H1 (cell line): ENCODE results near the gene CCDC195. TPM values are rescaled to one million over a fixed set of nuclear protein-coding genes. Genes with fewer than 3 reads are reported as not detected.

Experiments used
- CTCF ChIA-PET: fragments of 300-600 bp; sonication (Branson Sonifier 250); formaldehyde crosslinking; loops from one replicate; lab custom pipeline; 2021; ENCODE audit not compliant: partially characterized antibody; lab: Charles Lee
- POLR2A ChIA-PET: fragments of 300-600 bp; sonication (Branson Sonifier 250); formaldehyde crosslinking; loops from one replicate; lab custom pipeline; 2021; ENCODE audit warnings: inconsistent platforms; ENCODE audit not compliant: partially characterized antibody; lab: Charles Lee
- DNase-seq, 2 experiments: peaks; one replicate each; pipeline versions ENCODE4 v3.0.0 to v3.0.0-alpha.2; 2010 to 2022; ENCODE audit warnings: low spot score in 2 of 2, low read depth in 1 of 2, mixed read lengths in 1 of 2
- FAIRE-seq: peaks from 2 replicates; lab custom pipeline; 2011; peaks lifted over from hg19 to GRCh38; lab: Jason Lieb, UNC
- H2AFZ ChIP-seq: 2 replicates; pipeline ENCODE4 v1.8.1; 2012; ENCODE audit warnings: low read length, inconsistent platforms
- H2AK5ac ChIP-seq: 2 replicates; pipeline ENCODE4 v1.6.1; 2013; ENCODE audit warnings: low read depth, low read length
- H2BK120ac ChIP-seq: replicated peaks from 2 replicates; pipeline ENCODE3; 2013; ENCODE audit warnings: low read depth, low read length, inconsistent platforms
- H2BK12ac ChIP-seq: 2 replicates; pipeline ENCODE4 v1.6.1; 2013; ENCODE audit warnings: low read depth, low read length
- H2BK15ac ChIP-seq: 2 replicates; pipeline ENCODE4 v1.6.1; 2013; ENCODE audit warnings: low read length
- H2BK20ac ChIP-seq: 2 replicates; pipeline ENCODE4 v1.6.1; 2013; ENCODE audit warnings: low read length
- H2BK5ac ChIP-seq: 2 replicates; pipeline ENCODE4 v1.6.1; 2013; ENCODE audit warnings: low read depth, low read length
- H3K14ac ChIP-seq: 2 replicates; pipeline ENCODE4 v1.6.1; 2013; ENCODE audit warnings: inconsistent platforms; ENCODE audit not compliant: insufficient read length
- H3K18ac ChIP-seq: 2 replicates; pipeline ENCODE4 v1.6.1; 2013; ENCODE audit warnings: low read length; ENCODE audit errors: extremely low read depth
- H3K23ac ChIP-seq: 2 replicates; pipeline ENCODE4 v1.6.1; 2013; ENCODE audit warnings: inconsistent platforms; ENCODE audit not compliant: insufficient read length
- H3K23me2 ChIP-seq: 2 replicates; pipeline ENCODE4 v1.6.1; 2013; ENCODE audit warnings: low read depth, low read length
- H3K27ac ChIP-seq: 2 replicates; pipeline ENCODE4 v1.6.1; 2011; ENCODE audit warnings: low read depth, low read length, inconsistent platforms
- H3K27me3 ChIP-seq, 4 experiments: replicated peaks in 1 of 4; 1 replicate in 1 of 4; 2 replicates in 3 of 4; pipeline versions ENCODE4 v1.6.1 to v1.8.1; 2011 to 2013; ENCODE audit warnings: low read length in 3 of 4, mild to moderate bottlenecking in 3 of 4, inconsistent platforms in 2 of 4, mixed read lengths in 2 of 4, moderate library complexity in 1 of 4; ENCODE audit not compliant: control insufficient read depth in 3 of 4, insufficient read depth in 3 of 4; ENCODE audit errors: extremely low read depth in 1 of 4
- H3K36me3 ChIP-seq, 4 experiments: 2 replicates each; pipeline versions ENCODE4 v1.6.1 to v1.8.1; 2011 to 2013; ENCODE audit warnings: mild to moderate bottlenecking in 4 of 4, low read length in 3 of 4, moderate library complexity in 2 of 4, control low read depth in 1 of 4, inconsistent platforms in 1 of 4; ENCODE audit not compliant: insufficient read depth in 4 of 4, control insufficient read depth in 2 of 4
- H3K4ac ChIP-seq: replicated peaks from 2 replicates; pipeline ENCODE3; 2013; ENCODE audit warnings: low read length, low read depth, mixed read lengths, inconsistent platforms; ENCODE audit not compliant: insufficient read length
- H3K4me1 ChIP-seq, 4 experiments: replicated peaks in 1 of 4; 1 replicate in 1 of 4; 2 replicates in 3 of 4; pipeline versions ENCODE4 v1.6.1 to v1.8.1; 2011 to 2013; ENCODE audit warnings: low read length in 3 of 4, inconsistent platforms in 2 of 4, mixed read lengths in 1 of 4; ENCODE audit not compliant: insufficient read depth in 4 of 4, control insufficient read depth in 3 of 4
- H3K4me2 ChIP-seq, 2 experiments: 2 replicates each; pipeline versions ENCODE4 v1.6.1 to v1.8.1; 2011 to 2013; ENCODE audit warnings: low read depth in 2 of 2, low read length in 2 of 2, control low read depth in 1 of 2, inconsistent platforms in 1 of 2, mild to moderate bottlenecking in 1 of 2; ENCODE audit not compliant: insufficient read depth in 1 of 2
- H3K4me3 ChIP-seq, 4 experiments: fragments of 200-600, 300-600 bp in 1 of 4; sonication (generic), shearing (Covaris generic), sonication (Bioruptor Twin) in 1 of 4; 2 replicates each; pipeline versions ENCODE4 v1.5.1 to v1.8.1; 2011 to 2016; ENCODE audit warnings: low read length in 4 of 4, low read depth in 3 of 4, control low read depth in 2 of 4, inconsistent platforms in 2 of 4, mild to moderate bottlenecking in 2 of 4, mixed read lengths in 1 of 4, moderate library complexity in 1 of 4; ENCODE audit not compliant: insufficient read depth in 2 of 4; ENCODE audit errors: extremely low read depth in 1 of 4
- H3K56ac ChIP-seq: replicated peaks from 2 replicates; pipeline ENCODE3; 2013; ENCODE audit warnings: low read depth, mild to moderate bottlenecking, mixed read lengths, low read length, inconsistent platforms; ENCODE audit not compliant: insufficient read length
- H3K79me1 ChIP-seq: 2 replicates; pipeline ENCODE4 v1.6.1; 2013; ENCODE audit warnings: low read depth, low read length, control low read depth
- H3K79me2 ChIP-seq, 2 experiments: 2 replicates each; pipeline versions ENCODE4 v1.6.1 to v1.8.1; 2012 to 2013; ENCODE audit warnings: low read length in 2 of 2, mild to moderate bottlenecking in 2 of 2, inconsistent platforms in 1 of 2; ENCODE audit not compliant: insufficient read depth in 2 of 2, control insufficient read depth in 1 of 2
- H3K9ac ChIP-seq, 4 experiments: replicated peaks in 1 of 4; 1 replicate in 1 of 4; 2 replicates in 3 of 4; pipeline versions ENCODE4 v1.6.1 to v1.8.1; 2011 to 2013; ENCODE audit warnings: low read depth in 3 of 4, low read length in 3 of 4, control low read depth in 2 of 4, mild to moderate bottlenecking in 2 of 4, moderate library complexity in 2 of 4, inconsistent platforms in 1 of 4; ENCODE audit errors: extremely low read depth in 1 of 4
- H3K9me3 ChIP-seq, 2 experiments: 2 replicates each; pipeline versions ENCODE4 v1.6.1 to v1.8.1; 2012 to 2013; ENCODE audit warnings: mild to moderate bottlenecking in 2 of 2, moderate library complexity in 2 of 2, control low read depth in 1 of 2, inconsistent platforms in 1 of 2, low read depth in 1 of 2, low read length in 1 of 2, mixed read lengths in 1 of 2; ENCODE audit not compliant: insufficient read depth in 2 of 2
- H4K20me1 ChIP-seq, 2 experiments: replicated peaks in 1 of 2; 2 replicates each; pipeline versions ENCODE3 to v1.8.1; 2011 to 2013; ENCODE audit warnings: inconsistent platforms in 2 of 2, low read length in 2 of 2, mild to moderate bottlenecking in 1 of 2; ENCODE audit not compliant: insufficient read depth in 2 of 2, control insufficient read depth in 1 of 2
- H4K5ac ChIP-seq: 2 replicates; pipeline ENCODE4 v1.6.1; 2013; ENCODE audit warnings: low read length, low read depth, mixed read lengths, inconsistent platforms; ENCODE audit not compliant: insufficient read length
- H4K8ac ChIP-seq: 2 replicates; pipeline ENCODE4 v1.8.0; 2013; ENCODE audit warnings: mild to moderate bottlenecking, moderate library complexity, low read length, inconsistent platforms; ENCODE audit not compliant: insufficient read depth; ENCODE audit errors: extremely low read depth
- H4K91ac ChIP-seq: replicated peaks from 2 replicates; pipeline ENCODE3; 2013; ENCODE audit warnings: low read length, mixed read lengths, inconsistent platforms; ENCODE audit not compliant: insufficient read length
- BCL11A ChIP-seq, 2 experiments: IDR thresholded peaks; one replicate each; pipeline ENCODE4 v1.6.1; 2011; ENCODE audit warnings: low read depth in 2 of 2, low read length in 2 of 2, mild to moderate bottlenecking in 2 of 2
- CEBPB ChIP-seq: IDR thresholded peaks from 2 replicates; pipeline ENCODE4 v1.6.1; 2012; ENCODE audit warnings: low read depth, low read length
- CREB1 ChIP-seq: IDR thresholded peaks from 2 replicates; pipeline ENCODE4 v1.6.1; 2012; ENCODE audit warnings: inconsistent platforms
- HDAC6 ChIP-seq: IDR thresholded peaks from one replicate; pipeline ENCODE4 v1.7.1; 2012; ENCODE audit warnings: low read depth, mild to moderate bottlenecking, inconsistent platforms, low read length, moderate library complexity
- KDM5A ChIP-seq: fragments of 200-600 bp; IDR thresholded peaks from 2 replicates; pipeline ENCODE4 v1.7.1; 2012; ENCODE audit warnings: mild to moderate bottlenecking, low read length, inconsistent platforms, mixed read lengths
- MAFK ChIP-seq: IDR thresholded peaks from 2 replicates; pipeline ENCODE4 v1.6.1; 2012; ENCODE audit warnings: low read depth, mild to moderate bottlenecking, improper control_type of control experiment, low read length
- NANOG ChIP-seq: IDR thresholded peaks from 2 replicates; pipeline ENCODE4 v1.6.1; 2011; ENCODE audit warnings: low read length, low read depth, mild to moderate bottlenecking, inconsistent platforms; ENCODE audit not compliant: insufficient read depth, poor library complexity, severe bottlenecking
- POU5F1 ChIP-seq: IDR thresholded peaks from 2 replicates; pipeline ENCODE4 v1.6.1; 2011; ENCODE audit warnings: low read depth, mild to moderate bottlenecking, low read length, moderate library complexity
- RXRA ChIP-seq: IDR thresholded peaks from 2 replicates; pipeline ENCODE4 v1.6.1; 2011; ENCODE audit warnings: low read depth, mild to moderate bottlenecking, low read length, moderate library complexity; ENCODE audit not compliant: insufficient read depth
- SP4 ChIP-seq: IDR thresholded peaks from 2 replicates; pipeline ENCODE4 v1.6.1; 2012; ENCODE audit warnings: low read length, inconsistent platforms
- SRF ChIP-seq: IDR thresholded peaks from 2 replicates; pipeline ENCODE4 v1.6.1; 2011; ENCODE audit warnings: mild to moderate bottlenecking, low read depth, low read length, moderate library complexity
- TBP ChIP-seq: IDR thresholded peaks from 2 replicates; pipeline ENCODE4 v1.6.1; 2011; ENCODE audit warnings: low read depth, low read length, improper control_type of control experiment
- YY1 ChIP-seq: IDR thresholded peaks from 2 replicates; pipeline ENCODE4 v1.6.1; 2011; ENCODE audit warnings: low read depth, mild to moderate bottlenecking, low read length
- WGBS, 2 experiments: shearing (Covaris generic) in 1 of 2; methylation state at CpG; one replicate each; pipeline versions ENCODE4 v1.1.6 to v1.1.7; 2013 to 2015; ENCODE audit warnings: low lambda C conversion rate in 2 of 2, mixed read lengths in 2 of 2, inconsistent platforms in 1 of 2, low coverage in 1 of 2, missing lambda C conversion rate in 1 of 2; ENCODE audit not compliant: insufficient replicate concordance in 2 of 2, insufficient coverage in 1 of 2, insufficient read length in 1 of 2; ENCODE audit errors: extremely low coverage in 1 of 2, missing lambda C conversion rate in 1 of 2; 5-methylcytosine and 5-hydroxymethylcytosine counted together
- polyA plus RNA-seq, 7 experiments: library from polyadenylated mRNA; depleted of rRNA in 3 of 7; stranded (reverse) in 5 of 7; unstranded in 2 of 7; fragments of >200 nt in 5 of 7; fragments of 200-250 nt in 2 of 7; gene quantifications; 1 replicate in 5 of 7; 2 replicates in 1 of 7; 4 replicates in 1 of 7; pipeline versions ENCODE4 v1.2.1 to v1.2.3, GENCODE V29; 2011 to 2013; ENCODE audit warnings: missing spikeins in 2 of 7, mixed read lengths in 2 of 7
- total RNA-seq: library from RNA; stranded (reverse); fragmentation: NEBNext Ultra II Directional; extraction: Animal tissue kit (Norgen Biotek cat#: 25700); gene quantifications from 2 replicates; pipeline ENCODE4 v1.2.1, GENCODE V29; 2021
- TF ChIP-seq, protein P1 (sequence below): IDR thresholded peaks from 2 replicates; pipeline ENCODE4 v1.6.1; 2011; ENCODE audit warnings: low read depth, mild to moderate bottlenecking, low read length; ENCODE audit not compliant: insufficient read depth

CCDC195 gene
- total and polyA plus RNA-seq, 2 of the 8 experiments (the other 6 are each of a cell fraction or from before 2014, with no cell fraction given): not detected

DNA sequence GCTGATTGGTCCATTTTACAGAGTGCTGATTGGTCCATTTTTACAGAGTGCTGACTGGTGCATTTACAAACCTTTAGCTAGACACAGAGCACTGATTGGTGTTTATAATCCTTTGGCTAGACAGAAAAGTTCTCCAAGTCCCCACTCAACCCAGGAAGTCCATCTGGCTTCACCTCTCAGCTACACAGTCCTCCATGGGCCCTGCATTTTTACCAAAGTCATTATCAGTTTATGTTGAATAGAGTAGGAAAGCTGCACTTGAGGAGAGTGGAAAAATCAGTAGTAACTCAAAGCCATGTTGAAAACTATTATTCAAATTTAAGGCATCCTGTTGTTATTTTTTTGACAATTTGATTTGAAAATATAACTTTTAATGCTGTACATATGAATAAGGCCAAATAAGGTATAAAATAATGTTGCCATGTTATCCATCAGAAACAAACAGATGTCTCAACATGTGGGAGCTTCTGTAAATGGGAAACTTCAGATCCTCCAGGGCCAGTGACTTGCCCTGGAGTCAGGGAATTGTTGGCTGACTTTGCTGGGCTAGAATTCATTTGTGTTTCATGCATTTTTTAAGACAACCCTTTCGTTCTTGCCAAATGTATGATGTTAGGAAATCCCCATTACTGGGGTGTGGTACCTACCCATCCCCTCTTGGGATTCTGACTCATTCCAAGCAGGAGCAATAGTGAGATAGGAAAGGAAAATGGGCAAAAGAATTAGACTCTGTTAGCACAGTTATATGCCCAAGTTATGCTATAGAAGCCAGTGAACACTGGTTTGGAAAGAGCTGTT, 37.8 kb upstream of the CCDC195 start:
- no peak for DNase-seq
- Histone ChIP-seq H3K18ac (no peak overlapping the region), H3K56ac (no peak overlapping the region), H3K4ac (no peak overlapping the region), H4K5ac (no peak overlapping the region), H3K79me1 (no peaks in the 10 kb centered on the region), H2BK12ac (no peak overlapping the region), H2BK15ac (no peak overlapping the region), H2BK5ac (no peak overlapping the region), H3K23ac (no peak overlapping the region), H2BK120ac (no peak overlapping the region), H3K9me3 (peaks cover 15 to 20% of the 10 kb centered on the region in 2 experiments), H3K27ac (no peak overlapping the region), H3K14ac (no peak overlapping the region), H3K4me1 (no peaks in the 10 kb centered on the region), H2AFZ (no peak overlapping the region), H4K20me1 (no peaks in the 10 kb centered on the region), H4K91ac (no peak overlapping the region), H3K9ac (no peak overlapping the region), H3K79me2 (no peaks in the 10 kb centered on the region), H2BK20ac (no peak overlapping the region), H2AK5ac (no peak overlapping the region), H3K36me3 (no peaks in the 10 kb centered on the region), H3K4me2 (no peak overlapping the region), H3K4me3 (no peak overlapping the region), H4K8ac (no peak overlapping the region), H3K27me3 (no peaks in the 10 kb centered on the region), H3K23me2 (no peaks in the 10 kb centered on the region)
- 77% methylated on average over 1 of the region's 1 CpG; no CpG with 5 or more reads in 1 of the 2 experiments for WGBS, 2 experiments
- FAIRE-seq: no peak
- ChIA-PET POLR2A (no interaction called here), CTCF (interaction anchor here (1.0 to 1.6 kb wide), 4 partner anchors 22 to 394 kb away, joined by 3 to 4 read pairs (median 3); no protein-coding TSS in a partner anchor)
- TF ChIP-seq MAFK (no peak), SRF (no peak), CREB1 (no peak), SP4 (no peak), HDAC6 (no peak), YY1 (no peak), BCL11A (IDR thresholded peaks at IDR 0.05; ENCODE audit: low read depth in 2 of 2, low read length in 2 of 2) (no peak), NANOG (no peak), TBP (no peak), RXRA (no peak), CEBPB (no peak), KDM5A (no peak), POU5F1 (no peak)
- TF ChIP-seq, protein P1, sequence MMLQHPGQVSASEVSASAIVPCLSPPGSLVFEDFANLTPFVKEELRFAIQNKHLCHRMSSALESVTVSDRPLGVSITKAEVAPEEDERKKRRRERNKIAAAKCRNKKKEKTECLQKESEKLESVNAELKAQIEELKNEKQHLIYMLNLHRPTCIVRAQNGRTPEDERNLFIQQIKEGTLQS: no peak
